ENCODE data around the gene MCTP1. TPM values are rescaled to one million over a fixed set of nuclear protein-coding genes. Genes with fewer than 3 reads are reported as not detected.

MCTP1 gene
- total RNA-seq, 4 donors from 2014 or later: 5.4 to 22.1 (median 5.8) TPM

- no peak overlapping the region for H3K4me3 ChIP-seq
- H3K4me1 ChIP-seq: no peaks in the 10 kb centered on the region
- TF ChIP-seq CTCF (IDR thresholded peaks at IDR 0.05 in 4 of 5, conservative IDR thresholded peaks at IDR 0.05 in 1 of 5) (no peak), POLR2A (IDR thresholded peaks at IDR 0.05) (no peak)
- H3K27ac ChIP-seq: no peak overlapping the region
- intact Hi-C loops (cut with DNase I; ENCODE audit: low total_unique reads): no loop called here
- no peak for ATAC-seq
- in situ Hi-C loops (cut with MboI; ENCODE audit: low sequenced_read_pairs in 4 of 4): no loop called here
- no peaks in the 10 kb centered on the region for H3K9me3 ChIP-seq
- H3K36me3 ChIP-seq: no peaks in the 10 kb centered on the region
- no peaks in the 10 kb centered on the region for H3K27me3 ChIP-seq
- DNase-seq: peak in 1 of 2 donors; percentile 2
These were observed 381.2 kb downstream of the MCTP1 start for GRCh38 chr5:94903726-94904125.

- Histone ChIP-seq H3K9me3 (no peaks in the 10 kb centered on the region), H3K4me3 (no peak overlapping the region), H3K27ac (peak overlapping the region in 2 of 4 donors; percentile 6 to 47), H3K4me1 (no peaks in the 10 kb centered on the region), H3K27me3 (no peaks in the 10 kb centered on the region), H3K36me3 (no peaks in the 10 kb centered on the region)
- in situ Hi-C loops (cut with MboI; ENCODE audit: low sequenced_read_pairs in 4 of 4) (no loop called here), intact Hi-C loops (cut with DNase I; ENCODE audit: low total_unique reads) (no loop called here)
- no peak for DNase-seq
- TF ChIP-seq POLR2A (IDR thresholded peaks at IDR 0.05) (no peak), CTCF (IDR thresholded peaks at IDR 0.05 in 4 of 5, conservative IDR thresholded peaks at IDR 0.05 in 1 of 5) (no peak)
- peak; percentile 56 to 81 for ATAC-seq
These were observed 383.5 kb downstream of the MCTP1 start for GRCh38 chr5:94901191-94901979.

- in situ Hi-C loops (cut with MboI; ENCODE audit: low sequenced_read_pairs in 4 of 4): no loop called here
- ATAC-seq (no peak), DNase-seq (no peak)
- no peak overlapping the region for H3K27ac ChIP-seq
- H3K36me3 ChIP-seq: no peaks in the 10 kb centered on the region
- TF ChIP-seq CTCF (IDR thresholded peaks at IDR 0.05 in 4 of 5, conservative IDR thresholded peaks at IDR 0.05 in 1 of 5): no peak
- no peak for TF ChIP-seq POLR2A (IDR thresholded peaks at IDR 0.05)
- no peaks in the 10 kb centered on the region for H3K27me3 ChIP-seq
- H3K4me1 ChIP-seq: no peaks in the 10 kb centered on the region
- H3K4me3 ChIP-seq: no peak overlapping the region
- intact Hi-C loops (cut with DNase I; ENCODE audit: low total_unique reads): no loop called here
- H3K9me3 ChIP-seq: no peaks in the 10 kb centered on the region
These were observed 384.8 kb downstream of the MCTP1 start for GRCh38 chr5:94900006-94900505.

GRCh38 chr5:94893412-94894135, 391.3 kb downstream of the MCTP1 start:
- intact Hi-C loops (cut with DNase I; ENCODE audit: low total_unique reads): no loop called here
- no peaks in the 10 kb centered on the region for H3K36me3 ChIP-seq
- ATAC-seq (no peak), DNase-seq (no peak)
- H3K27me3 ChIP-seq: no peaks in the 10 kb centered on the region
- no peak overlapping the region for H3K4me3 ChIP-seq
- H3K27ac ChIP-seq: no peak overlapping the region
- H3K9me3 ChIP-seq: no peaks in the 10 kb centered on the region
- TF ChIP-seq CTCF (IDR thresholded peaks at IDR 0.05 in 4 of 5, conservative IDR thresholded peaks at IDR 0.05 in 1 of 5): no peak
- TF ChIP-seq POLR2A (IDR thresholded peaks at IDR 0.05): no peak
- in situ Hi-C loops (cut with MboI; ENCODE audit: low sequenced_read_pairs in 4 of 4): no loop called here
- H3K4me1 ChIP-seq: no peaks in the 10 kb centered on the region
